Measurements from ENCODE around the gene ATG5. TPM values are rescaled to one million over a fixed set of nuclear protein-coding genes. Genes with fewer than 3 reads are reported as not detected.

ATG5 gene
- total and polyA plus RNA-seq, 9 of the 15 experiments (the other 6 are each of a cell fraction or from before 2014, with no cell fraction given): 29.0 to 80.0 (median 53.2) TPM

DNA sequence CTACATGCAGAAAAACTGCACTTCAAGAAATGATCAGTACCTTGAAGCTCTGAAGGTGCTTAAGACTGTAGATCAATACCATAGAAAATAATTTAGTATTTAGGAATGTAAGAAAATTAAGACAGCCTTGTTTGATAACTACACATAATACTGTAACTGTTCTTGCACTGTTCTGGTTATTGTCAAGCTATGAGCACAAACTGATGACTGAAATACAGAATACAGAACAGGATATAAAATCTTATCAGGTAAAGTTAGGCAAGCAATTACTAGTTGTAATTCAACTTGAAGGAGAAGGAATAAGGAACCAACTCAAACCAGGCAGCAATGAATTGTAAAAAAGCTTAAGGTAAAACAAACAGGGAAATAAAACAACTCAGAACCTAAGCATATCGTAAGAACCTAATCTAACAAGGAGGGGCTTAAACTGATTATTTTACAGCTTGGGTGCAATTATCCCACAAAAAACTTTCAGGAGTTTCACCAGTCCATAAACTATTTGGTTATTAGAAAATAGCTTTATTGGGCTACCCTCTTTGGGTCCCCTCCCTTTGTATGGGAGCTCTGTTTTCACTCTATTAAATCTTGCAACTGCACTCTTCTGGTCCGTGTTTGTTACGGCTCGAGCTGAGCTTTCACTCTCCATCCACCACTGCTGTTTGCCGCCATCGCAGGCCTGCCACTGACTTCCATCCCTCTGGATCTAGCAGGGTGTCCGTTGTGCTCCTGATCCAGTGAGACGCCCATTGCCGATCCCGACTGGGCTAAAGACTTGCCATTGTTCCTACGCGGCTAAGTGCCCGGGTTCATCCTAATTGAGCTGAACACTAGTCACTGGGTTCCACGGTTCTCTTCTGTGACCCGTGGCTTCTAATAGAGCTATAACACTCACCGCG is 97.7 kb downstream of the ATG5 start:
- no peak for ATAC-seq

More for the DNA sequence above, 97.7 kb downstream of the ATG5 start:
- Histone ChIP-seq H3K36me3 (ENCODE audit: control insufficient read depth, insufficient read depth, low read length) (no peaks in the 10 kb centered on the region; the same call in 2 of the 3 replicates), H3K27ac (ENCODE audit: extremely low read depth, low read depth, low read length) (no peak overlapping the region), H3K27me3 (ENCODE audit: control insufficient read depth in 2 of 2, insufficient read depth in 2 of 2, low read length in 2 of 2) (no peaks in the 10 kb centered on the region), H2AFZ (ENCODE audit: low read depth, low read length) (no peak overlapping the region), H3K9ac (ENCODE audit: insufficient read depth in 1 of 2, low read depth in 2 of 2, low read length in 2 of 2) (no peak overlapping the region), H3K79me2 (ENCODE audit: control insufficient read depth, insufficient read depth, low read length) (peaks cover 12% of the 10 kb centered on the region), H3K9me3 (replicated peaks; ENCODE audit: control insufficient read depth, insufficient read depth, low read depth, low read length) (no peaks in the 10 kb centered on the region), H4K20me1 (replicated peaks; ENCODE audit: control insufficient read depth, insufficient read depth, low read length) (no peaks in the 10 kb centered on the region), H3K4me1 (replicated peaks in 1 of 2; ENCODE audit: control insufficient read depth in 2 of 2, insufficient read depth in 2 of 2, low read length in 2 of 2) (peaks cover 0 to 5% of the 10 kb centered on the region in 2 experiments; a peak in 1 of 5 replicates), H3K4me3 (no peak overlapping the region), H3K4me2 (ENCODE audit: insufficient read depth, low read length) (no peak overlapping the region), H3K9me1 (ENCODE audit: control insufficient read depth, insufficient read depth, low read length) (no peaks in the 10 kb centered on the region)
- no peak for FAIRE-seq
- in situ Hi-C loops (cut with MboI): no loop called here
- DNase-seq (ENCODE audit: extremely low read depth in 1 of 4, low spot score in 3 of 4): no peak
- TF ChIP-seq ZNF197 (CRISPR knock-in tag; IDR thresholded peaks at IDR 0.05; ENCODE audit: low read depth): no peak
- no peak for TF ChIP-seq XRCC4 (IDR thresholded peaks at IDR 0.05; ENCODE audit: extremely low read depth, insufficient read depth, insufficient read length)
- TF ChIP-seq YBX1 (IDR thresholded peaks at IDR 0.05): no peak
- TF ChIP-seq ZFX (CRISPR knock-in tag; IDR thresholded peaks at IDR 0.05): no peak
- TF ChIP-seq, protein P1, sequence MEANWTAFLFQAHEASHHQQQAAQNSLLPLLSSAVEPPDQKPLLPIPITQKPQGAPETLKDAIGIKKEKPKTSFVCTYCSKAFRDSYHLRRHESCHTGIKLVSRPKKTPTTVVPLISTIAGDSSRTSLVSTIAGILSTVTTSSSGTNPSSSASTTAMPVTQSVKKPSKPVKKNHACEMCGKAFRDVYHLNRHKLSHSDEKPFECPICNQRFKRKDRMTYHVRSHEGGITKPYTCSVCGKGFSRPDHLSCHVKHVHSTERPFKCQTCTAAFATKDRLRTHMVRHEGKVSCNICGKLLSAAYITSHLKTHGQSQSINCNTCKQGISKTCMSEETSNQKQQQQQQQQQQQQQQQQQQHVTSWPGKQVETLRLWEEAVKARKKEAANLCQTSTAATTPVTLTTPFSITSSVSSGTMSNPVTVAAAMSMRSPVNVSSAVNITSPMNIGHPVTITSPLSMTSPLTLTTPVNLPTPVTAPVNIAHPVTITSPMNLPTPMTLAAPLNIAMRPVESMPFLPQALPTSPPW (CRISPR knock-in tag; IDR thresholded peaks at IDR 0.05): no peak
- no peak for TF ChIP-seq ZNF436 (CRISPR knock-in tag; IDR thresholded peaks at IDR 0.05)
- TF ChIP-seq, protein P2, sequence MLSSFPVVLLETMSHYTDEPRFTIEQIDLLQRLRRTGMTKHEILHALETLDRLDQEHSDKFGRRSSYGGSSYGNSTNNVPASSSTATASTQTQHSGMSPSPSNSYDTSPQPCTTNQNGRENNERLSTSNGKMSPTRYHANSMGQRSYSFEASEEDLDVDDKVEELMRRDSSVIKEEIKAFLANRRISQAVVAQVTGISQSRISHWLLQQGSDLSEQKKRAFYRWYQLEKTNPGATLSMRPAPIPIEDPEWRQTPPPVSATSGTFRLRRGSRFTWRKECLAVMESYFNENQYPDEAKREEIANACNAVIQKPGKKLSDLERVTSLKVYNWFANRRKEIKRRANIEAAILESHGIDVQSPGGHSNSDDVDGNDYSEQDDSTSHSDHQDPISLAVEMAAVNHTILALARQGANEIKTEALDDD (IDR thresholded peaks at IDR 0.05): 0 out of 2 replicates have a peak, but pooled peaks have one; percentile 44
- ChIA-PET CTCF (ENCODE audit: low intra/inter-chr PET ratio) (no interaction called here), POLR2A (interaction anchor here (0.6 to 0.9 kb wide), 3 partner anchors 13 to 143 kb away, joined by 3 read pairs; no protein-coding TSS in a partner anchor)
- WGBS (ENCODE audit: insufficient coverage, low coverage, missing lambda C conversion rate): 97% methylated on average over 17 of the region's 17 CpGs
- intact Hi-C loops (cut with micrococcal nuclease): no loop called here
- no TSS peak for BruUV-seq (replicated peaks)

Data from K562 (cell line).